ENCODE measurements around the gene MFNG. TPM values are rescaled to one million over a fixed set of nuclear protein-coding genes. Genes with fewer than 3 reads are reported as not detected.

The MFNG gene
- total RNA-seq, 4 donors from 2014 or later = 7.5 to 23.1 (median 18.5) TPM

DNA sequence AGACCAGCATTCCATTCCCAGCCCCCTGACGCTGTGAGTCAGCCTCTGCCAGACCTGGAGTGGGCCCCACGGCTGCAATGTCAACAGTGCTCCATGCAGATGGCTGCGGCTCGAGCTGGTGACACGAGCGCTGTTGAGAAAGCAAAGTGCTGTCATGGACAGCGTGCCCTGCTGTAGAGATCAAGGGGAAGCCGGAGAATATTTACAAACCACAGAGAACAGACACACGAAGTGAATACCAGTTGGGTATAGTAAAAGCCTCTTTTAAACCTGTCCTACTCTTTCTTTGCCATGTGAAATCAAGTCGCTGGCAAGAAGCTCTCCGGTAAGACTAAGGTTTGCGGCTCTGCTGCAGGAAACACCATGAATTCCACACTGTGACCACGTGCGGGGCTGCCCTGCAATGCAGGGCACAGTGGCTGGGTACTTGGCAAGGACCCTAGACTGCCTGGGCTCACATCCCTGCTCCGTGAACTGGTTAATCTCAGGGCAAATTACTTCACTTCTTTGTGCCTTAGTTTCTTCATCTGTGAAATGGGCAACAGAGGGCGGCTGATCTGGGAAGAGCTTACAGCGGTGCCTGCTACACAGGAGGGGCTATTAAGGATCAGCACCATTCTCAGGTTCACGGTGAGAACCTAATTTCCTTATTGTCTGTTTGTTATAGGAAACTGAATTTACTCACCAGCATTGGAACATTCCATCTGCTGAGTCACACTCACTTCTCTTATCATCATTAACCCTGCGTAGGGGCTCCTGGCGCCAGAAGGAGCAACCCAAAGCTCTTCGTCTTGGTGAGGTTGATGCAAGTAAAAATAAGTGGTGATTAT lies 31.1 kb downstream of the MFNG start:
- 52% methylated on average over 17 of the region's 21 CpGs for WGBS
- H3K36me3 ChIP-seq = no peaks in the 10 kb centered on the region
- no peak overlapping the region for H3K4me3 ChIP-seq
- DNase-seq (ENCODE audit: extremely low spot score) = no peak
- peaks cover 0 to 80% (median 1%) of the 10 kb centered on the region in 4 donors for H3K27me3 ChIP-seq
- no peaks in the 10 kb centered on the region for H3K4me1 ChIP-seq
- intact Hi-C loops (cut with DNase I) = loop anchor here (10.0 kb wide), 1 partner anchor 140 kb away; no protein-coding TSS in a partner anchor
- H3K27ac ChIP-seq (replicated peaks in 1 of 4) = no peak overlapping the region
- TF ChIP-seq EP300 (IDR thresholded peaks at IDR 0.05) (no peak), POLR2A (IDR thresholded peaks at IDR 0.05; ENCODE audit: low read depth) (no peak), POLR2AphosphoS5 (IDR thresholded peaks at IDR 0.05) (no peak)
- TF ChIP-seq, protein P1, sequence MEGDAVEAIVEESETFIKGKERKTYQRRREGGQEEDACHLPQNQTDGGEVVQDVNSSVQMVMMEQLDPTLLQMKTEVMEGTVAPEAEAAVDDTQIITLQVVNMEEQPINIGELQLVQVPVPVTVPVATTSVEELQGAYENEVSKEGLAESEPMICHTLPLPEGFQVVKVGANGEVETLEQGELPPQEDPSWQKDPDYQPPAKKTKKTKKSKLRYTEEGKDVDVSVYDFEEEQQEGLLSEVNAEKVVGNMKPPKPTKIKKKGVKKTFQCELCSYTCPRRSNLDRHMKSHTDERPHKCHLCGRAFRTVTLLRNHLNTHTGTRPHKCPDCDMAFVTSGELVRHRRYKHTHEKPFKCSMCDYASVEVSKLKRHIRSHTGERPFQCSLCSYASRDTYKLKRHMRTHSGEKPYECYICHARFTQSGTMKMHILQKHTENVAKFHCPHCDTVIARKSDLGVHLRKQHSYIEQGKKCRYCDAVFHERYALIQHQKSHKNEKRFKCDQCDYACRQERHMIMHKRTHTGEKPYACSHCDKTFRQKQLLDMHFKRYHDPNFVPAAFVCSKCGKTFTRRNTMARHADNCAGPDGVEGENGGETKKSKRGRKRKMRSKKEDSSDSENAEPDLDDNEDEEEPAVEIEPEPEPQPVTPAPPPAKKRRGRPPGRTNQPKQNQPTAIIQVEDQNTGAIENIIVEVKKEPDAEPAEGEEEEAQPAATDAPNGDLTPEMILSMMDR (IDR thresholded peaks at IDR 0.05) = no peak
- H3K9me3 ChIP-seq = peaks cover 0 to 8% (median 0%) of the 10 kb centered on the region in 4 donors

DNA sequence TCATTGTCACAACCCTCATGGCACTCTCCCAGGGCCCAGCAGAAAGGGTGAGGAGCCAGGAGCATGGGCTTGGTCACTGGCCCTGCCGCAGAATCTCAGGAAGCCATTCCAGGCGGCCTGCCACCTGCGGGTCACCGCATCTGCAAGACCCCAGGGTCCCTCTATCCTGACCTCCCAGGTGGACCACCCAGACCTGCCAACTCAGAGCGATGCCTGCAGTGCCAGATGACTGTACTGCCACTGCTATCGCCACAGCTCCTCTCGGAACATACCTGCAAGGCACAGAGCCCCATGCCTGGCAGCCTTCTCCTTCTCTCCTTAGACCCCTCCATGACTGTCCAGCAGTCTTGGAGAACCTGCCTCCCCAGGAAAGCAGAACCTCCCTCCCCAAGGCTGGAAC lies 32.5 kb downstream of the MFNG start:
- TF ChIP-seq POLR2AphosphoS5 (IDR thresholded peaks at IDR 0.05) = no peak
- no peak for TF ChIP-seq EP300 (IDR thresholded peaks at IDR 0.05)
- TF ChIP-seq, protein P1 (IDR thresholded peaks at IDR 0.05) = no peak
- TF ChIP-seq POLR2A (IDR thresholded peaks at IDR 0.05; ENCODE audit: low read depth) = no peak
- no peak overlapping the region for H3K4me3 ChIP-seq
- DNase-seq (ENCODE audit: extremely low spot score) = no peak
- no peaks in the 10 kb centered on the region for H3K4me1 ChIP-seq
- peaks cover 0 to 84% (median 4%) of the 10 kb centered on the region in 4 donors for H3K27me3 ChIP-seq
- WGBS = 93% methylated on average over 6 of the region's 7 CpGs
- no peak overlapping the region for H3K27ac ChIP-seq (replicated peaks in 1 of 4)
- no peaks in the 10 kb centered on the region for H3K36me3 ChIP-seq
- H3K9me3 ChIP-seq = peaks cover 0 to 8% (median 0%) of the 10 kb centered on the region in 4 donors
- intact Hi-C loops (cut with DNase I) = loop anchor here (10.0 kb wide), 1 partner anchor 139 kb away; no protein-coding TSS in a partner anchor

DNA sequence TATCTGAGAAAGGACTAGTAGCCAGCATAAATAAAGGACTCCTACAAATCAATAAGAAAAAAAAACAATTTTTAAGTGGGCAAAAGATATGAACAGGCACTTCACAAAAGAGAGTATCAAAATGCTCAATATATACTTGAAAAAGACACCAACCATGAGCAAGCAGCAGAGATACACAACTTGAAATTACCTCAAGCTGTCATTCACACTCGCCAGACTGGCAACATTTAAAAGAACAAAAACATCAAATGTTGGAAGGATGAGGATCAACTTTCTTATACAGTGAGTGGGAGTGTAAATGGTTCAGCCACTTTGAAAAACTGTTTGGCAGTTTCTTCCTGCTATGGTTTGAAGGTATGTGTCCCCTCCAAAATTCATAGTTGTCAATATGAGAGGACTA lies 35.0 kb downstream of the MFNG start:
- Histone ChIP-seq H3K4me3 (no peak overlapping the region), H3K4me1 (no peaks in the 10 kb centered on the region), H3K27me3 (peaks cover 0 to 88% (median 3%) of the 10 kb centered on the region in 4 donors), H3K27ac (replicated peaks in 1 of 4) (no peak overlapping the region), H3K36me3 (no peaks in the 10 kb centered on the region), H3K9me3 (peaks cover 0 to 8% (median 0%) of the 10 kb centered on the region in 4 donors)
- TF ChIP-seq POLR2AphosphoS5 (IDR thresholded peaks at IDR 0.05) (no peak), POLR2A (IDR thresholded peaks at IDR 0.05; ENCODE audit: low read depth) (no peak), EP300 (IDR thresholded peaks at IDR 0.05) (no peak)
- TF ChIP-seq, protein P1 (IDR thresholded peaks at IDR 0.05) = no peak
- intact Hi-C loops (cut with DNase I) = loop anchor here (10.0 kb wide), 1 partner anchor 136 kb away; no protein-coding TSS in a partner anchor
- no peak for DNase-seq (ENCODE audit: extremely low spot score)
- WGBS = 39% methylated on average over 1 of the region's 1 CpG

DNA sequence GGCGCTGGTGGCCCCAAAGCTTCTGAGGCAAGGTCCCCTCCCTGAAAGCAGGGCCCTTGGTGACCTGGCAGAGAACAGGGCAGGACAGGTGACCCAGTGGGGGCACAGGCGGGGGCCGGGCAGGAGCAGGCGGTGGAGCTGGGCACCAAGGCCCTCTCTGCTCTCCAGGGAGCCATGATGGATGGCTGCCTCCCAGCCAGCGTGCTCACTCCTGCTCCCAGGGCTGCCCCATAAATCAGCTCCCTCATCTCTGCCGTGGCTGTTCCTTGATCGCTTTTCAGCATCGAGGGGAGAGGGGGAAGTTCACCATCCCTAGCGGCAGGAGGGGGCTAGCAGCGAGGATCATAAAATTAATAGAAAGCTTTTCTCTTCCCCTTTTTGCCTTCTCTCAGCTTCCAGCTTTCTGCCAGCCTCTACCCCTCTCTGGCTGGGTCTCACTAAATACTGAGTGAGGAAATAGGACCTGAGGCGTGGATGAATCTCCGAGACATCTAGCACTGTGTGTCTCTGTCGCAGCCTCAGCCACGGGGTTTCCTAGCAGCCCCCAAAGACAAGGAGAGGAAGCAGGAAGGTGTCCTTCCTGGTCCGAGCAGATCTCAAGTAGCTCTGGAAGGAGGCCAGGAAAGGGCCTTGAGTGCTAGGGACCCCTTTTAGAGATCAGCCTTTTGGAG lies 36.7 kb downstream of the MFNG start:
- Histone ChIP-seq H3K36me3 (no peaks in the 10 kb centered on the region), H3K4me3 (no peak overlapping the region), H3K27me3 (peaks cover 0 to 82% (median 3%) of the 10 kb centered on the region in 4 donors), H3K27ac (replicated peaks in 1 of 4) (no peak overlapping the region), H3K9me3 (peaks cover 0 to 8% (median 0%) of the 10 kb centered on the region in 4 donors), H3K4me1 (no peaks in the 10 kb centered on the region)
- 40% methylated on average over 12 of the region's 15 CpGs for WGBS
- TF ChIP-seq, protein P1 (IDR thresholded peaks at IDR 0.05) = no peak
- no peak for TF ChIP-seq POLR2AphosphoS5 (IDR thresholded peaks at IDR 0.05)
- TF ChIP-seq EP300 (IDR thresholded peaks at IDR 0.05) = no peak
- no peak for TF ChIP-seq POLR2A (IDR thresholded peaks at IDR 0.05; ENCODE audit: low read depth)
- DNase-seq (ENCODE audit: extremely low spot score) = no peak
- intact Hi-C loops (cut with DNase I) = loop anchor here (10.0 kb wide), 1 partner anchor 135 kb away; no protein-coding TSS in a partner anchor
